SK-N-SH (cell line): ENCODE measurements around the gene ASMTL. TPM values are rescaled to one million over a fixed set of nuclear protein-coding genes. Genes with fewer than 3 reads are reported as not detected.

Source experiments
- CTCF ChIA-PET: fragments of 300-600, 350-600 bp; formaldehyde crosslinking; extraction: SDS; loops from one replicate; lab custom pipeline; 2021; lab: Yijun Ruan, JAX
- POLR2A ChIA-PET: fragments of 350-600 bp; sonication (Branson Sonifier 250); formaldehyde crosslinking; extraction: SDS; loops from one replicate; lab custom pipeline; 2020; ENCODE audit warnings: antibody characterized with exemption, inconsistent platforms; lab: Yijun Ruan, JAX
- DNase-seq: peaks from one replicate; pipeline ENCODE4 v3.0.0; 2012
- H2AFZ ChIP-seq: fragments of 200-600 bp; sonication (generic); 2 replicates; pipeline ENCODE4 v1.8.1; 2016; ENCODE audit warnings: antibody characterized with exemption, mild to moderate bottlenecking, low read depth
- H3F3A ChIP-seq: fragments of 200-600 bp; sonication (generic); replicated peaks from 2 replicates; pipeline ENCODE3; 2016; ENCODE audit warnings: antibody characterized with exemption, mild to moderate bottlenecking; ENCODE audit not compliant: insufficient read depth
- H3K27ac ChIP-seq, 2 experiments: fragments of 200-500 bp in 1 of 2; fragments of 200-600 bp in 1 of 2; sonication (Bioruptor generic) in 1 of 2; sonication (generic), shearing (Covaris generic) in 1 of 2; 2 replicates each; pipeline versions ENCODE4 v1.5.1 to v1.6.1; 2014 to 2016; ENCODE audit warnings: low read depth in 2 of 2, inconsistent platforms in 1 of 2, low read length in 1 of 2, mild to moderate bottlenecking in 1 of 2, mixed read lengths in 1 of 2
- H3K27me3 ChIP-seq: fragments of 200-600 bp; sonication (generic), shearing (Covaris generic); 2 replicates; pipeline ENCODE4 v1.6.1; 2016; ENCODE audit warnings: mixed run types; ENCODE audit not compliant: insufficient read depth
- H3K36me3 ChIP-seq, 2 experiments: fragments of 200-500 bp in 1 of 2; fragments of 200-600 bp in 1 of 2; sonication (Bioruptor generic) in 1 of 2; sonication (generic) in 1 of 2; replicated peaks in 1 of 2; 2 replicates each; pipeline versions ENCODE3 to v1.5.1; 2014 to 2016; ENCODE audit warnings: low read length in 1 of 2, mild to moderate bottlenecking in 1 of 2; ENCODE audit not compliant: insufficient read depth in 2 of 2, control insufficient read depth in 1 of 2
- H3K4me1 ChIP-seq, 2 experiments: fragments of 200-500 bp in 1 of 2; fragments of 200-600 bp in 1 of 2; sonication (Bioruptor generic) in 1 of 2; sonication (generic), shearing (Covaris generic) in 1 of 2; 2 replicates each; pipeline versions ENCODE4 v1.5.1 to v1.6.1; 2014 to 2016; ENCODE audit warnings: low read depth in 1 of 2, low read length in 1 of 2, mixed run types in 1 of 2; ENCODE audit not compliant: insufficient read depth in 2 of 2, control insufficient read depth in 1 of 2
- H3K4me2 ChIP-seq: fragments of 200-600 bp; sonication (generic), shearing (Covaris generic); 2 replicates; pipeline ENCODE4 v1.6.1; 2017; ENCODE audit warnings: mixed run types
- H3K4me3 ChIP-seq, 2 experiments: fragments of 200-500 bp in 1 of 2; fragments of 200-600 bp in 1 of 2; sonication (Bioruptor generic) in 1 of 2; sonication (generic), shearing (Covaris generic) in 1 of 2; 2 replicates each; pipeline versions ENCODE4 v1.5.1 to v1.8.1; 2014 to 2016; ENCODE audit warnings: low read depth in 2 of 2, inconsistent platforms in 1 of 2, low read length in 1 of 2, mild to moderate bottlenecking in 1 of 2, mixed read lengths in 1 of 2, moderate library complexity in 1 of 2
- H3K79me2 ChIP-seq: fragments of 200-600 bp; sonication (generic); 2 replicates; pipeline ENCODE4 v1.8.1; 2017; ENCODE audit warnings: mild to moderate bottlenecking; ENCODE audit not compliant: insufficient read depth
- H3K9ac ChIP-seq: fragments of 200-600 bp; sonication (generic); 2 replicates; pipeline ENCODE4 v1.6.1; 2017; ENCODE audit warnings: mixed run types
- H3K9me2 ChIP-seq: fragments of 200-600 bp; sonication (generic); 2 replicates; pipeline ENCODE4 v1.6.1; 2017; ENCODE audit warnings: mixed run types
- H3K9me3 ChIP-seq: fragments of 200-600 bp; sonication (generic); 2 replicates; pipeline ENCODE4 v1.6.1; 2017; ENCODE audit warnings: mixed run types, mild to moderate bottlenecking, moderate library complexity
- H4K20me1 ChIP-seq: fragments of 200-600 bp; sonication (generic); 2 replicates; pipeline ENCODE4 v1.6.1; 2017; ENCODE audit warnings: mild to moderate bottlenecking, mixed run types; ENCODE audit not compliant: insufficient read depth
- ELF1 ChIP-seq: IDR thresholded peaks from 2 replicates; pipeline ENCODE4 v1.4.0; 2012
- FOXJ3 ChIP-seq: sonication (generic); formaldehyde crosslinking; IDR thresholded peaks from 2 replicates; pipeline ENCODE4 v1.5.1; 2020; ENCODE audit warnings: mild to moderate bottlenecking, missing genetic modification reagents
- GABPA ChIP-seq: IDR thresholded peaks from 2 replicates; pipeline ENCODE4 v1.4.0; 2012; ENCODE audit warnings: low read depth, mild to moderate bottlenecking
- GATA2 ChIP-seq: sonication (generic); formaldehyde crosslinking; IDR thresholded peaks from 2 replicates; pipeline ENCODE4 v1.5.0; 2020; ENCODE audit warnings: mild to moderate bottlenecking, missing genetic modification reagents
- JUND ChIP-seq: IDR thresholded peaks from 2 replicates; pipeline ENCODE4 v1.4.0; 2012
- MEF2A ChIP-seq: IDR thresholded peaks from 2 replicates; pipeline ENCODE4 v1.4.0; 2012; ENCODE audit warnings: low read depth, borderline replicate concordance
- MXI1 ChIP-seq: IDR thresholded peaks from 2 replicates; pipeline ENCODE4 v1.6.1; 2012; ENCODE audit warnings: mild to moderate bottlenecking, low read depth, low read length, improper control_type of control experiment
- RXRA ChIP-seq: IDR thresholded peaks from 2 replicates; pipeline ENCODE4 v1.4.0; 2012; ENCODE audit warnings: low read depth, mild to moderate bottlenecking, borderline replicate concordance
- SIN3A ChIP-seq: IDR thresholded peaks from 2 replicates; pipeline ENCODE4 v1.6.1; 2012; ENCODE audit warnings: low read depth, mild to moderate bottlenecking, low read length, moderate library complexity, borderline replicate concordance
- TEAD4 ChIP-seq: IDR thresholded peaks from 2 replicates; pipeline ENCODE4 v1.4.0; 2012; ENCODE audit warnings: mild to moderate bottlenecking, borderline replicate concordance; ENCODE audit not compliant: insufficient read depth
- WGBS: methylation state at CpG from one replicate; pipeline ENCODE4 v1.1.6; 2017; ENCODE audit warnings: low lambda C conversion rate; 5-methylcytosine and 5-hydroxymethylcytosine counted together
- polyA plus RNA-seq, 3 experiments: library from polyadenylated mRNA; depleted of rRNA; stranded (reverse); fragments of >200 nt; gene quantifications; 2 replicates each; pipeline ENCODE4 v1.2.3, GENCODE V29; 2012
- TF ChIP-seq, protein P1 (sequence below): IDR thresholded peaks from 2 replicates; pipeline ENCODE4 v1.4.0; 2012; ENCODE audit warnings: low read depth, borderline replicate concordance
- TF ChIP-seq, protein P2 (sequence below): IDR thresholded peaks from 2 replicates; pipeline ENCODE4 v1.6.1; 2012; ENCODE audit warnings: mild to moderate bottlenecking, low read depth, low read length, moderate library complexity
- TF ChIP-seq, protein P3 (sequence below): fragments of 150-350 bp; IDR thresholded peaks from 2 replicates; pipeline ENCODE4 v1.6.1; 2016; ENCODE audit warnings: mild to moderate bottlenecking, low read depth, low read length
- TF ChIP-seq, protein P4 (sequence below): fragments of 150-350 bp; IDR thresholded peaks from 2 replicates; pipeline ENCODE4 v1.6.1; 2017; ENCODE audit warnings: antibody characterized with exemption, low read length, low read depth, borderline replicate concordance
- TF ChIP-seq, protein P5 (sequence below): IDR thresholded peaks from 2 replicates; pipeline ENCODE4 v1.4.0; 2012; ENCODE audit warnings: low read depth
- TF ChIP-seq, protein P6 (sequence below): fragments of 200-600 bp; sonication (generic); IDR thresholded peaks from 2 replicates; pipeline ENCODE4 v1.6.1; 2017; ENCODE audit warnings: antibody characterized with exemption, mild to moderate bottlenecking, moderate library complexity
- TF ChIP-seq, protein P7 (sequence below): IDR thresholded peaks from 2 replicates; pipeline ENCODE4 v1.4.0; 2012; ENCODE audit warnings: low read depth, borderline replicate concordance

ASMTL gene
- polyA plus RNA-seq, 1 of the 3 experiments (the other 2 are of a cell fraction): 37.7 TPM

DNA sequence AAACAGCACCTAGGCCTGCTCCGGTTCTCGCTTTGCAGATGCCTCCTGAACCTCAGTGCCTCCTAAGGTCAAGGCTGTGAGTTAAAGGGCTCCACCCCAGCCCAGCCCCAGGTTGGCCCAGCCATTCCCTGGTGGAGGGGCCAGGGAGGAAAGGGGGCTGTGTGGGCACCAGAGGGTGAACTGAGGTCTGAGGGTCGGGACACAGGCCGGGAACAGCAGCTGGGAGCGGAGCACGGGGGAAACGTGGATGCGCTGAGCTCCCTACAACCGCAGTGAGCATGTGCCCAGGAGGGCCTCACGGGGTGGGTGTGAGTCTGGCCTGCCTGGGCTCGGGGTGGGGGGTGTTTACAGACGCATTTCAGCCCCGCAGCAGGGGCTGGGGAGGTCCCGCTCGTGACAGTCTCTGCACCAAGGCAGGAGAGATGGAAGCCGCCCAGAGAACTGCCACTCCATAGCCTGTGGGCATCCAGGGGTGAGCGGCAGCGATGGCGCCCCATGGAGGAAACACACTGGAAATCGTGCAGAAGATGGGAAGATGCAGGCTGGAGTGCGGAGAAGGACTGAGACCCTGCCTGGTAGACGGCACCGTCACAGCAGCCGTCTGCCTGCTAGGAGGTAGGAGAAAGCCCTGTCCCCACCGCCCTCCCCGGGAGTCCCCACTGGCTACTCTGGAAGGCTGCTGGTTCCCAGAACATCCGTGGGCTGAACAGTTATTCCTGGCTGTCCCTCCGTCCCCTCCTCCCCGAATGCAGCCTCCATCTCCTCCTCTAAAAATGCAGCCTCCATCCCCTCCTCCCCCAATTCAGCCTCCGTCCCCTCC lies 50.9 kb downstream of the ASMTL start:
- H3K27ac ChIP-seq: no peak overlapping the region
- H3K27me3 ChIP-seq: no peaks in the 10 kb centered on the region
- no peaks in the 10 kb centered on the region for H3K4me1 ChIP-seq
- TF ChIP-seq, protein P1, sequence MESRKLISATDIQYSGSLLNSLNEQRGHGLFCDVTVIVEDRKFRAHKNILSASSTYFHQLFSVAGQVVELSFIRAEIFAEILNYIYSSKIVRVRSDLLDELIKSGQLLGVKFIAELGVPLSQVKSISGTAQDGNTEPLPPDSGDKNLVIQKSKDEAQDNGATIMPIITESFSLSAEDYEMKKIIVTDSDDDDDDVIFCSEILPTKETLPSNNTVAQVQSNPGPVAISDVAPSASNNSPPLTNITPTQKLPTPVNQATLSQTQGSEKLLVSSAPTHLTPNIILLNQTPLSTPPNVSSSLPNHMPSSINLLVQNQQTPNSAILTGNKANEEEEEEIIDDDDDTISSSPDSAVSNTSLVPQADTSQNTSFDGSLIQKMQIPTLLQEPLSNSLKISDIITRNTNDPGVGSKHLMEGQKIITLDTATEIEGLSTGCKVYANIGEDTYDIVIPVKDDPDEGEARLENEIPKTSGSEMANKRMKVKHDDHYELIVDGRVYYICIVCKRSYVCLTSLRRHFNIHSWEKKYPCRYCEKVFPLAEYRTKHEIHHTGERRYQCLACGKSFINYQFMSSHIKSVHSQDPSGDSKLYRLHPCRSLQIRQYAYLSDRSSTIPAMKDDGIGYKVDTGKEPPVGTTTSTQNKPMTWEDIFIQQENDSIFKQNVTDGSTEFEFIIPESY: no peak
- TF ChIP-seq, protein P2, sequence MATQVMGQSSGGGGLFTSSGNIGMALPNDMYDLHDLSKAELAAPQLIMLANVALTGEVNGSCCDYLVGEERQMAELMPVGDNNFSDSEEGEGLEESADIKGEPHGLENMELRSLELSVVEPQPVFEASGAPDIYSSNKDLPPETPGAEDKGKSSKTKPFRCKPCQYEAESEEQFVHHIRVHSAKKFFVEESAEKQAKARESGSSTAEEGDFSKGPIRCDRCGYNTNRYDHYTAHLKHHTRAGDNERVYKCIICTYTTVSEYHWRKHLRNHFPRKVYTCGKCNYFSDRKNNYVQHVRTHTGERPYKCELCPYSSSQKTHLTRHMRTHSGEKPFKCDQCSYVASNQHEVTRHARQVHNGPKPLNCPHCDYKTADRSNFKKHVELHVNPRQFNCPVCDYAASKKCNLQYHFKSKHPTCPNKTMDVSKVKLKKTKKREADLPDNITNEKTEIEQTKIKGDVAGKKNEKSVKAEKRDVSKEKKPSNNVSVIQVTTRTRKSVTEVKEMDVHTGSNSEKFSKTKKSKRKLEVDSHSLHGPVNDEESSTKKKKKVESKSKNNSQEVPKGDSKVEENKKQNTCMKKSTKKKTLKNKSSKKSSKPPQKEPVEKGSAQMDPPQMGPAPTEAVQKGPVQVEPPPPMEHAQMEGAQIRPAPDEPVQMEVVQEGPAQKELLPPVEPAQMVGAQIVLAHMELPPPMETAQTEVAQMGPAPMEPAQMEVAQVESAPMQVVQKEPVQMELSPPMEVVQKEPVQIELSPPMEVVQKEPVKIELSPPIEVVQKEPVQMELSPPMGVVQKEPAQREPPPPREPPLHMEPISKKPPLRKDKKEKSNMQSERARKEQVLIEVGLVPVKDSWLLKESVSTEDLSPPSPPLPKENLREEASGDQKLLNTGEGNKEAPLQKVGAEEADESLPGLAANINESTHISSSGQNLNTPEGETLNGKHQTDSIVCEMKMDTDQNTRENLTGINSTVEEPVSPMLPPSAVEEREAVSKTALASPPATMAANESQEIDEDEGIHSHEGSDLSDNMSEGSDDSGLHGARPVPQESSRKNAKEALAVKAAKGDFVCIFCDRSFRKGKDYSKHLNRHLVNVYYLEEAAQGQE: no peak
- no peak for TF ChIP-seq FOXJ3 (CRISPR knock-in tag)
- no peak for TF ChIP-seq ELF1
- TF ChIP-seq, protein P3, sequence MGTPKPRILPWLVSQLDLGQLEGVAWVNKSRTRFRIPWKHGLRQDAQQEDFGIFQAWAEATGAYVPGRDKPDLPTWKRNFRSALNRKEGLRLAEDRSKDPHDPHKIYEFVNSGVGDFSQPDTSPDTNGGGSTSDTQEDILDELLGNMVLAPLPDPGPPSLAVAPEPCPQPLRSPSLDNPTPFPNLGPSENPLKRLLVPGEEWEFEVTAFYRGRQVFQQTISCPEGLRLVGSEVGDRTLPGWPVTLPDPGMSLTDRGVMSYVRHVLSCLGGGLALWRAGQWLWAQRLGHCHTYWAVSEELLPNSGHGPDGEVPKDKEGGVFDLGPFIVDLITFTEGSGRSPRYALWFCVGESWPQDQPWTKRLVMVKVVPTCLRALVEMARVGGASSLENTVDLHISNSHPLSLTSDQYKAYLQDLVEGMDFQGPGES: no peak
- no peak for TF ChIP-seq RXRA
- no peak for TF ChIP-seq MXI1
- TF ChIP-seq, protein P4, sequence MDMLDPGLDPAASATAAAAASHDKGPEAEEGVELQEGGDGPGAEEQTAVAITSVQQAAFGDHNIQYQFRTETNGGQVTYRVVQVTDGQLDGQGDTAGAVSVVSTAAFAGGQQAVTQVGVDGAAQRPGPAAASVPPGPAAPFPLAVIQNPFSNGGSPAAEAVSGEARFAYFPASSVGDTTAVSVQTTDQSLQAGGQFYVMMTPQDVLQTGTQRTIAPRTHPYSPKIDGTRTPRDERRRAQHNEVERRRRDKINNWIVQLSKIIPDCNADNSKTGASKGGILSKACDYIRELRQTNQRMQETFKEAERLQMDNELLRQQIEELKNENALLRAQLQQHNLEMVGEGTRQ: no peak
- TF ChIP-seq, protein P5, sequence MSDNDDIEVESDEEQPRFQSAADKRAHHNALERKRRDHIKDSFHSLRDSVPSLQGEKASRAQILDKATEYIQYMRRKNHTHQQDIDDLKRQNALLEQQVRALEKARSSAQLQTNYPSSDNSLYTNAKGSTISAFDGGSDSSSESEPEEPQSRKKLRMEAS: no peak
- TF ChIP-seq, protein P6, sequence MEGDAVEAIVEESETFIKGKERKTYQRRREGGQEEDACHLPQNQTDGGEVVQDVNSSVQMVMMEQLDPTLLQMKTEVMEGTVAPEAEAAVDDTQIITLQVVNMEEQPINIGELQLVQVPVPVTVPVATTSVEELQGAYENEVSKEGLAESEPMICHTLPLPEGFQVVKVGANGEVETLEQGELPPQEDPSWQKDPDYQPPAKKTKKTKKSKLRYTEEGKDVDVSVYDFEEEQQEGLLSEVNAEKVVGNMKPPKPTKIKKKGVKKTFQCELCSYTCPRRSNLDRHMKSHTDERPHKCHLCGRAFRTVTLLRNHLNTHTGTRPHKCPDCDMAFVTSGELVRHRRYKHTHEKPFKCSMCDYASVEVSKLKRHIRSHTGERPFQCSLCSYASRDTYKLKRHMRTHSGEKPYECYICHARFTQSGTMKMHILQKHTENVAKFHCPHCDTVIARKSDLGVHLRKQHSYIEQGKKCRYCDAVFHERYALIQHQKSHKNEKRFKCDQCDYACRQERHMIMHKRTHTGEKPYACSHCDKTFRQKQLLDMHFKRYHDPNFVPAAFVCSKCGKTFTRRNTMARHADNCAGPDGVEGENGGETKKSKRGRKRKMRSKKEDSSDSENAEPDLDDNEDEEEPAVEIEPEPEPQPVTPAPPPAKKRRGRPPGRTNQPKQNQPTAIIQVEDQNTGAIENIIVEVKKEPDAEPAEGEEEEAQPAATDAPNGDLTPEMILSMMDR: no peak
- no peak for TF ChIP-seq GABPA
- no peak for TF ChIP-seq SIN3A
- TF ChIP-seq, protein P7, sequence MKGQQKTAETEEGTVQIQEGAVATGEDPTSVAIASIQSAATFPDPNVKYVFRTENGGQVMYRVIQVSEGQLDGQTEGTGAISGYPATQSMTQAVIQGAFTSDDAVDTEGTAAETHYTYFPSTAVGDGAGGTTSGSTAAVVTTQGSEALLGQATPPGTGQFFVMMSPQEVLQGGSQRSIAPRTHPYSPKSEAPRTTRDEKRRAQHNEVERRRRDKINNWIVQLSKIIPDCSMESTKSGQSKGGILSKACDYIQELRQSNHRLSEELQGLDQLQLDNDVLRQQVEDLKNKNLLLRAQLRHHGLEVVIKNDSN: no peak
- no peak for TF ChIP-seq JUND
- TF ChIP-seq MEF2A: no peak
- no peak for TF ChIP-seq TEAD4
- TF ChIP-seq GATA2: no peak
- no peak for DNase-seq
- no peaks in the 10 kb centered on the region for H3F3A ChIP-seq
- ChIA-PET POLR2A (no interaction called here), CTCF (no interaction called here)
- H4K20me1 ChIP-seq: no peaks in the 10 kb centered on the region
- H3K79me2 ChIP-seq: no peaks in the 10 kb centered on the region
- H3K9me3 ChIP-seq: no peaks in the 10 kb centered on the region
- H3K36me3 ChIP-seq: peaks cover 4 to 27% of the 10 kb centered on the region in 2 experiments
- no peaks in the 10 kb centered on the region for H3K9me2 ChIP-seq
- H3K4me3 ChIP-seq: no peak overlapping the region
- no peak overlapping the region for H3K9ac ChIP-seq
- 92% methylated on average over 27 of the region's 30 CpGs for WGBS
- H3K4me2 ChIP-seq: no peak overlapping the region
- H2AFZ ChIP-seq: no peak overlapping the region
